OCI-LY3 (cell line): ENCODE data around the gene CCSER1.

ENCODE experiments used
- H2AFZ ChIP-seq: fragments of 200-600, 300-600 bp; shearing (Covaris generic); 2 replicates; pipeline ENCODE4 v1.6.0; 2014; ENCODE audit warnings: antibody characterized with exemption, low read depth, low read length
- H3K27ac ChIP-seq: fragments of 200-600, 300-600 bp; sonication (generic); 2 replicates; pipeline ENCODE4 v1.5.1; 2014; ENCODE audit warnings: mild to moderate bottlenecking, low read length, moderate library complexity, mixed read lengths
- H3K27me3 ChIP-seq: fragments of 200-600, 300-600 bp; sonication (generic); 2 replicates; pipeline ENCODE4 v1.6.1; 2014; ENCODE audit warnings: low read depth, low read length, mixed read lengths
- H3K36me3 ChIP-seq: fragments of 200-600, 300-600 bp; sonication (generic); replicated peaks from 2 replicates; pipeline ENCODE3; 2014; ENCODE audit warnings: low read depth, low read length, mixed read lengths
- H3K4me1 ChIP-seq: fragments of 300-600, 200-600 bp; sonication (generic); 2 replicates; pipeline ENCODE4 v1.6.1; 2014; ENCODE audit warnings: low read length, mixed read lengths
- H3K4me2 ChIP-seq: fragments of 200-600, 300-600 bp; sonication (generic); 2 replicates; pipeline ENCODE4 v1.6.1; 2014; ENCODE audit warnings: low read length, mixed read lengths
- H3K4me3 ChIP-seq: fragments of 300-600, 200-600 bp; sonication (generic); 2 replicates; pipeline ENCODE4 v1.5.1; 2014; ENCODE audit warnings: antibody characterized with exemption, mild to moderate bottlenecking, low read length, moderate library complexity
- H3K79me2 ChIP-seq: fragments of 300-600, 200-600 bp; shearing (Covaris generic); 2 replicates; pipeline ENCODE4 v1.6.1; 2014; ENCODE audit warnings: mild to moderate bottlenecking, low read length, mixed read lengths
- H3K9ac ChIP-seq: fragments of 300-600, 200-600 bp; shearing (Covaris generic); 2 replicates; pipeline ENCODE4 v1.6.0; 2014; ENCODE audit warnings: mild to moderate bottlenecking, low read length, moderate library complexity
- H3K9me3 ChIP-seq: fragments of 200-600, 300-600 bp; shearing (Covaris generic); 2 replicates; pipeline ENCODE4 v1.6.1; 2014; ENCODE audit warnings: low read length, mixed read lengths; ENCODE audit not compliant: insufficient read depth
- H4K20me1 ChIP-seq: fragments of 200-600, 300-600 bp; sonication (generic); 2 replicates; pipeline ENCODE4 v1.6.1; 2016; ENCODE audit warnings: low read length, mixed read lengths; ENCODE audit not compliant: insufficient read depth
- CTCF ChIP-seq: fragments of 200-600, 300-600 bp; sonication (generic); IDR thresholded peaks from 2 replicates; pipeline ENCODE4 v1.5.1; 2014; ENCODE audit warnings: antibody characterized with exemption, low read length, low read depth
- EZH2phosphoT487 ChIP-seq: fragments of 200-600 bp; shearing (Covaris generic); IDR thresholded peaks from 2 replicates; pipeline ENCODE4 v1.6.1; 2018; ENCODE audit warnings: antibody characterized with exemption, mixed run types, low read depth

Gene CCSER1

GRCh38 chr4:90130076-90130475 lies 2.9 kb downstream of the CCSER1 start:
- Histone ChIP-seq H3K27me3 (no peaks in the 10 kb centered on the region), H4K20me1 (no peaks in the 10 kb centered on the region), H3K4me1 (peaks cover 11% of the 10 kb centered on the region), H3K9ac (no peak overlapping the region), H3K4me2 (no peak overlapping the region), H3K36me3 (no peaks in the 10 kb centered on the region), H2AFZ (no peak overlapping the region), H3K9me3 (no peaks in the 10 kb centered on the region), H3K4me3 (no peak overlapping the region), H3K79me2 (no peaks in the 10 kb centered on the region), H3K27ac (no peak overlapping the region)
- no peak for TF ChIP-seq EZH2phosphoT487
- no peak for TF ChIP-seq CTCF

- Histone ChIP-seq H3K4me1 (peaks cover 3% of the 10 kb centered on the region; the same call in 1 of the 2 replicates), H3K4me3 (no peak overlapping the region), H2AFZ (no peak overlapping the region), H4K20me1 (no peaks in the 10 kb centered on the region), H3K27ac (no peak overlapping the region), H3K9ac (no peak overlapping the region), H3K27me3 (no peaks in the 10 kb centered on the region), H3K36me3 (no peaks in the 10 kb centered on the region), H3K4me2 (no peak overlapping the region), H3K9me3 (no peaks in the 10 kb centered on the region), H3K79me2 (no peaks in the 10 kb centered on the region)
- no peak for TF ChIP-seq EZH2phosphoT487
- no peak for TF ChIP-seq CTCF
These were observed 10.4 kb downstream of the CCSER1 start for GRCh38 chr4:90137555-90137954.

GRCh38 chr4:90142081-90142480 lies 14.9 kb downstream of the CCSER1 start:
- TF ChIP-seq EZH2phosphoT487, result no peak
- no peak for TF ChIP-seq CTCF
- H4K20me1 ChIP-seq, result no peaks in the 10 kb centered on the region
- H3K4me3 ChIP-seq, result no peak overlapping the region
- H3K27ac ChIP-seq, result no peak overlapping the region
- H3K27me3 ChIP-seq, result no peaks in the 10 kb centered on the region
- H3K9ac ChIP-seq, result no peak overlapping the region
- H2AFZ ChIP-seq, result no peak overlapping the region
- no peaks in the 10 kb centered on the region for H3K79me2 ChIP-seq
- H3K36me3 ChIP-seq, result no peaks in the 10 kb centered on the region
- no peaks in the 10 kb centered on the region for H3K4me1 ChIP-seq
- H3K4me2 ChIP-seq, result no peak overlapping the region
- no peaks in the 10 kb centered on the region for H3K9me3 ChIP-seq

- H3K27ac ChIP-seq, result no peak overlapping the region
- H3K9me3 ChIP-seq, result no peaks in the 10 kb centered on the region
These were observed 18.1 kb downstream of the CCSER1 start for GRCh38 chr4:90145319-90145718.

More at GRCh38 chr4:90145319-90145718, 18.1 kb downstream of the CCSER1 start:
- TF ChIP-seq CTCF, result no peak
- TF ChIP-seq EZH2phosphoT487, result no peak
- Histone ChIP-seq H3K4me2 (no peak overlapping the region), H3K4me3 (no peak overlapping the region), H2AFZ (no peak overlapping the region), H3K27me3 (no peaks in the 10 kb centered on the region), H3K79me2 (no peaks in the 10 kb centered on the region), H3K9ac (no peak overlapping the region), H4K20me1 (no peaks in the 10 kb centered on the region), H3K4me1 (no peaks in the 10 kb centered on the region), H3K36me3 (no peaks in the 10 kb centered on the region)
